Stimulated activated naive CD4-positive, alpha-beta T cell (primary cell): ENCODE measurements around the gene GNA12.

ENCODE experiments used
- DNase-seq, 6 experiments: peaks; one replicate each; lab custom pipeline; 2025; lab: John Stamatoyannopoulos, UW

Gene GNA12, protein sequence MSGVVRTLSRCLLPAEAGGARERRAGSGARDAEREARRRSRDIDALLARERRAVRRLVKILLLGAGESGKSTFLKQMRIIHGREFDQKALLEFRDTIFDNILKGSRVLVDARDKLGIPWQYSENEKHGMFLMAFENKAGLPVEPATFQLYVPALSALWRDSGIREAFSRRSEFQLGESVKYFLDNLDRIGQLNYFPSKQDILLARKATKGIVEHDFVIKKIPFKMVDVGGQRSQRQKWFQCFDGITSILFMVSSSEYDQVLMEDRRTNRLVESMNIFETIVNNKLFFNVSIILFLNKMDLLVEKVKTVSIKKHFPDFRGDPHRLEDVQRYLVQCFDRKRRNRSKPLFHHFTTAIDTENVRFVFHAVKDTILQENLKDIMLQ

DNA sequence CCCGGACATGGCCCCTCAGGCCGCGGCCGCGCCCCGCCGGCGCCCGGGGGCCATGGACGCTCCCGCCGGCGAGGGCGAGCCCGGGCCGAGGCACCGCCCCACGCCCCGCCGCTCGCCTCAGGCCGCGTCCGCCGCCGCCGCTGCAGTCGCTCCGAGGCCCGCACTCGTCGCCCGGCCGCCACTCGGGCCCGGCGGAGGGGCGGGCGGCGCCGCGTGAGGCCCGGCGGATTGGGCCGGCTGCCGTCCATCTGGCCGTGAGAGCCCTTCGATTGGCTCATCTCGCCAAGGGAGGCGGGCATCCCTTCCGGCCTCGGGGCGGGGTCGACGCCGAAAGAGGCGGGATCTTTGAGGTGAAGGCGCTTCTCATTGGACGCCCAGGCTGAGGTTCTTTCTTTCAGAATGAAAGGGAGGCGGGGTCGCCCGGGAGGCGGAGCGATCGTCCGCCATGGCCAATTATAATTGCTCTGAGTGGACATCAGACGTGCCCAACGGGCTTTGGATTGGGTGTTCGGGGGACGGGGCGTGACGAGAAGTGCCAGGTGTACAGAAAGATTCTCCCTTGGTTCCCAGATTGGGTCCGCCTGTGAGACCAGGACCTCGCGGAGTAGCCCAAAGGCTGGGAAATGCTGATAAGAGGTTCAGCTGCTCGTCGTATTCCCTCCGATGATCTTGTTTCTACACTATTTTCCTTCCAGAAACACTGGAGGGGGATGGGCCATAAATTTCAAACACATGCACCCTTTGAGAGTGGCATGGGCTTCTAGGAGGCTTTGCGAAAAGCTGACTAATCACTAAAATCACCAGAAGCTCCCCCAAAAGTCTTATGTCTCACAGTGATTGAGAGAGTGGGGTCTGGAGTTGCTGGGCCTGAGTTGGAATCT is at the start of gene GNA12:
Gene GNA12 (minus strand): TSS at position 156 of the 881 bp plus-strand sequence. CDS start 147 bp downstream, at position 9.
- DNase-seq, result peak; percentile 93 to 98 (median 96)

- DNase-seq, result no peak
These were observed 49.3 kb upstream of the GNA12 start for GRCh38 chr7:2893411-2893861.

- DNase-seq, result no peak
These were observed 48.4 kb upstream of the GNA12 start for GRCh38 chr7:2892549-2892948.

GRCh38 chr7:2887816-2888215 is 43.7 kb upstream of the GNA12 start:
- no peak for DNase-seq

GRCh38 chr7:2886900-2887299 is 42.8 kb upstream of the GNA12 start:
- peak in 4 of 6 experiments; percentile 34 to 58 (median 43) for DNase-seq

DNA sequence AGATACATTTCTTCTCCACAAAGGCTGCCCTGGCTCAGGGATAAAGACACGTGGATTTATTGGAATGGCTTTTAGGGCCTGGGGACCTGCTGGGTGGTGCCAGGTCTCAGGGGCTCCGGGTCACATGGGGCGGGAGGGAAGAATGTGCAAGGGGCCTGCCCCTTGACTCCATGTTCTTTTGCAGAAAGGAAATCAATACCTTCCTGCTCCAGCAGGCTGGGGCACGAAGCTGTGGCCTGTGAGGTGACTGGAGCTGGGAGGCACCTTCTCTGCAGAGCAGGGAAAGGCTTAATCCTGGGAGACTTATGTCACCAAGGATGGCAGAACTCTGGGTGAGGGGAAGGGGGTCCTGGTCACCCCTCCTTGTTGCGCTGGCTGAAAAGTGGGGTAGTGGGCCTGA is 42.3 kb upstream of the GNA12 start:
- no peak for DNase-seq

DNA sequence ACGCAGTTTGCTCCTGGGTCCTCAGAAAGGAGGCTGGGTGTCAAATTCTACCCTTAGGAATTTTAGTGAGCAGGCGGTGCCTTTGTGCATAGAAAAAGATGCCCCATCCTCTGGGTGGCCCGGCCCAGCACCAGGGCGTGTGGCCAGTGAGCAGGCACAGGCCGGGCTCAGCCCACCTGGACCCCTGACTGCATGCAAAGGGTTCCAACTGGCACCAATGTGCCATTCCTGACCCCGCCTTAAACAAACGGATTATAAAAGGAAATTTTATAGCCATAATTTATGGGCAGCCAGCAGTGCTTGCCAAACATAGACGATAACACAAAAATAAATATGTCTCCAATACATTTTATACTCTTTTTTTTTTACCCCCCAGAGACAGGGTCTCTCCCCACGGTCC is 40.1 kb upstream of the GNA12 start:
- no peak for DNase-seq

DNA sequence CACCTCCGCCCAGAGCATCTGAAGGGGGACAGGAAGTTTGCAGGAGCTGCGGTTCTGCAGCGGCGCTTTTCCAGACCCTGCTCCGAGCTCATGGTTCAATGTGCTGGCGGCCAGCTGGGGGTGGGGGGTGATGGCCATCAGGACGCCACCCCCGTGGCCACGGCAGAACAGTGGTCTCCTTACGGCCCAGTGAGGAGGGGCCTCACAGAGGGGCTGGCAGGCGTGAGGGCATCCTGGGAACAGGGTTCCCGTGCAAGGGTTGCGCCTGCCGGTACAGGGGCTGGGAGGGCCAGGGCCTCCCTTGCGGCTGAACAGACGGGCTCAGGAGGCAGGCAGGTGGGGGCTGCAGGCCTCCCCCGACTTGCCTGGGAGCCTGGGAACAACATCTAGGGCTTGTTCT is 39.0 kb upstream of the GNA12 start:
- DNase-seq, result no peak

DNA sequence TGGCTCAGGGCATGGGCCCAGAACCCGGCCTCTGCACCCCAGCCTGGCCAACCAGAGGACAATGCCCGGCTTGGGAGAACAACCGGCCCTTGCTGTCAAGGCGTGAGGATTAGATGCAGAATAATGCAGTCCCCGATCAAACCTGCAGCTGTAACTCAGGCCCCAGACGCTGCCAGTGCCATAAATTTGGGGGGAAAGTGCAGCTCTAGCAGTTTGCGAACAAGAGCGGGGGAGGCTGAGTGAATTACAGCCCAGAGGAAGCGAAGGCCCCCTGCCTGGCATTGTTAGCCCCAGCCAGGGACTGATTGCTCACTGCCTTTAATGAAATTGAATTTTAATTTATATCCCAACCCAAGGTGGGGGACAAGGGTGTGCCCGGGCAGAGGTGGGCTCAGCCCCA is 38.0 kb upstream of the GNA12 start:
- DNase-seq, result no peak

DNA sequence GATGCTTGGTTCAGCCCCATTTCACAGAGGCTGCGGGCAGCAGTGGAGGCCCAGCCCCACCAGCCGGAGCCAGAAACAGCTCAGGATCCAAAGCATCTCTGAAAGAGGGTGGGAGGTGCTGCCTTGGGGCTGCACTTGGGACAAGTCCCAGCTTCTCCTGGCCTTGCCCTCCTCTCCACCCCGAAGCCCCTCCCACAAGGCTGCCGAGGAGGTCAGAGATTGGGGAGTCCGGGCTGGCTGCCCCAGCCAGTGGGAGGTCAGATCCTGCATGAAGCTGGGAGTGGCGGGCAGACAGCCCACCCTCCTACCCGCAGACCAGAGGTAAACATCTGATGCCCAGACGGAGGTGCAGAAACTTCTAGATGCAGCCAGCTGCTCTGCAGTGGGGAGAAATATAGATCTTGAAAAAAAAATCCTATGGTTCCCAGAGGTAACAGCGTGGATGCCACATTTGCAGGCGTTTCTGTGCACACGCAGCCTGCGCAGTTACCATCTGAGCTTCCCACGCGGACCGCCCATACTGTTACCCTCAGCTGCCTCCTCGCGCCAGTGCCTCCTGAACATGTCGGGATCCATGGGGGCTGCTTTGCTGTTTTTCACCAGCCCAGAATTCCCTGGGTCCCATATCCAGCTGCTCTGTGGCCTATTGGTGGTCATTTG is 36.9 kb upstream of the GNA12 start:
- DNase-seq, result no peak

DNA sequence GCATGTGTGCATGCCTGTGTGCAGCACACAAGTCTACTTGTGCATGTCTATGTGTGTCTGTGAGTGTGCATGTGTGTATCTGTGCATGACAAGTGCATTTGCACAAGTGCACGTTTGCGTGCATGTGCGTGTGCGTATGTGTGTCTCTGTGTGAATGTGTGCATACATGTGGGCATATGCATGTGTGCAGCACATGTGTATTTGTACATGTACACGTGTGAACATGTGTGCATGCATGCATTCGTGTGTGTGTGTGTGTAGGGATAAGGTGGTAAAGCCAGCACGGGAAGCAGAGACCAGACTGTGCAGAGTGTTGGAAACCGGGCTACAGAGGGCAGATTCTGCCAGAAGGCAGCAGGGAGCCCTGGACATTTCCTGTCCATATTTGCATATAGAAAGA is 35.9 kb upstream of the GNA12 start:
- DNase-seq, result no peak

- no peak for DNase-seq
These were observed 35.2 kb upstream of the GNA12 start for GRCh38 chr7:2879354-2879753.

GRCh38 chr7:2878306-2878705 is 34.2 kb upstream of the GNA12 start:
- no peak for DNase-seq

DNA sequence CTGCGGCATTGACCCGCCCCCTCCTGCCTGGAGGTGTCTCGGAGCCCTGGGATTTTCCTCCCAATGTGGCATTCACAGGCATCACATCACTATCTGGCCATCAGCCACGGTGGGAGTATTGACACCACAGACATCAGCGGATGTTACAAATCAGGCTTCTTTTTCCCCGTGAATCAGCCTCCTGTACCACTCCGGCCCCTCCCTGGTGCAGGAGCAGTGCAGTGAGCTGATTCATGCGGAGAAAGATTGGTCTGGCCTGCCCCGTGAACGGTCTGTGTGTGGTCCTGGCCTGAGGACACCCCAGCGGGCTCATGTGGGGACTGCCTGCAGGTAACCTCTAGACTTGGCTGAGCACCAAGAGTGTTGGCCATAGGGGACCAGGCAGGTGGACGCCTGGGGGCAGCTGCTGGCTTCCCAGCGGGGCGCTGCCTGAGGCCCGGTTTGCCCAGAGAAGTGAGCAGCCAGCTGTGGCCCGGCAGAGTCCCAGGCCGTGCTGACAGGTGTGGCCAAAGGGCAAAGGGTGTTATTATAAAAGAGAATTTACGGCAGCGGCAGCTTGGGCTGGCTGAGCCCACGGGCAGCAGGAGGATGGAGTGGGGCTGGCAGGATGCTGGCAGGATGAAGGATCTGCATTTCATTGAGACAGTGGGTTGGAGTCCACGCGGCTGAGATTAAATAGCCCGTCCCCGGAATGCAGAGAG is 32.1 kb upstream of the GNA12 start:
- no peak for DNase-seq

- no peak for DNase-seq
These were observed 29.8 kb upstream of the GNA12 start for GRCh38 chr7:2873686-2874551.

DNA sequence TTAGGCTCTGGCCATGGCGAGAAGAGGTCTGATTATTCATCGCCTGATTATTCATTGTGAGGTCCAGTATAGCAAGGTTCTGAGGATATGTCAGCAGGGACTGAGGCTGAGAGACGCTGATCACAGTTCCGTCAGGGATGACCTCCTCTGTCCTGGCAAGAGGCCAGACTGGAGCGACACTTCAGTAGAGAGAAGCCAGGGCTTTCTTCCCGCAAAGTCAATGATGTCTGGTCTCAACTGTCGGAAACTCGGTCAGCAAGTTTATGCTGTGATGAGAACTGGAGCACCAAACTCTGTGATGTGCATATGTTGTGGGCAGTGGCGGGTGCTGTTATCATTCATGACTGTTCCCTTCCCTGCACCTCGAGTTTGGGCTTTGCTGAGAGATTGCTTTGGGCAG is 29.0 kb upstream of the GNA12 start:
- no peak for DNase-seq

GRCh38 chr7:2872296-2872874 is 28.3 kb upstream of the GNA12 start:
- DNase-seq, result no peak

DNA sequence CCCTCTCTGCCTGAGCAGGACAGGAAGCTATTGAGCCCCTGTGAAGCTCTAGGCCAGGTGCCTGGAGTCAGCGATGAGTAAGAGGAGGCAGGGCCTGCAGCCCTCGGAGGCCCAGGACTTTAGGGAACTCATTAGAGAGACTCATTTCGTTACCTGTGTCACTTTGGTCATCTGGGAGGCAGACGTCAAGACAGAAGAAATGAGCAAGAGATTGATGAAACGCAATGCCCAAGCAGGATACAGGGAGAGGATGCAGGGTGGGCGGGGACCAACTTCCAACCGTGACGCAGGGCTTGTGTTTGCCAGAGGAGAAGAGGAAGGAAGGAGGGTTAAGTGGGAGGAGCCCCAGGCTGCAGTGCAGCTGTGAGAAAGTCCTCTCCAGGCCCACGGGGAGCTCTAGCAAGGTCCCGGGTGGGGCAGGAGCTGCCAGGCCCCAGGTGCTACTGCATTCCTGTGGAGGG is 26.4 kb upstream of the GNA12 start:
- peak; percentile 33 to 64 (median 54) for DNase-seq

GRCh38 chr7:2869981-2870380 is 25.9 kb upstream of the GNA12 start:
- no peak for DNase-seq

- no peak for DNase-seq
These were observed 22.5 kb upstream of the GNA12 start for GRCh38 chr7:2866601-2867000.
